H9 (cell line): ENCODE data around the gene ZSWIM1. TPM values are rescaled to one million over a fixed set of nuclear protein-coding genes. Genes with fewer than 3 reads are reported as not detected.

Experiments used
- DNase-seq: peaks from one replicate; pipeline ENCODE4 v3.0.0-alpha.2; 2017
- H2AFZ ChIP-seq: one replicate; pipeline ENCODE4 v1.6.1; 2013; ENCODE audit warnings: mild to moderate bottlenecking, low read length, control low read depth, moderate library complexity
- H2AK5ac ChIP-seq: 2 replicates; pipeline ENCODE4 v1.6.1; 2013; ENCODE audit warnings: low read length, control low read depth, mixed read lengths; ENCODE audit not compliant: insufficient read length
- H2BK120ac ChIP-seq: one replicate; pipeline ENCODE4 v1.6.1; 2013; ENCODE audit warnings: low read depth, mild to moderate bottlenecking, low read length, control low read depth, inconsistent platforms; ENCODE audit not compliant: poor library complexity, severe bottlenecking
- H2BK12ac ChIP-seq: 2 replicates; pipeline ENCODE4 v1.6.1; 2013; ENCODE audit warnings: low read length, control low read depth, mixed read lengths, low read depth; ENCODE audit not compliant: insufficient read length
- H2BK15ac ChIP-seq: 2 replicates; pipeline ENCODE4 v1.6.1; 2013; ENCODE audit warnings: low read depth, low read length, control low read depth
- H2BK20ac ChIP-seq: one replicate; pipeline ENCODE4 v1.6.1; 2013; ENCODE audit warnings: low read depth, mild to moderate bottlenecking, low read length, control low read depth, inconsistent platforms; ENCODE audit not compliant: poor library complexity, severe bottlenecking
- H2BK5ac ChIP-seq: 2 replicates; pipeline ENCODE4 v1.6.1; 2013; ENCODE audit warnings: low read length, control low read depth, mixed read lengths; ENCODE audit not compliant: insufficient read length
- H3K14ac ChIP-seq: 2 replicates; pipeline ENCODE4 v1.6.1; 2013; ENCODE audit warnings: low read length, control low read depth; ENCODE audit not compliant: insufficient read depth
- H3K18ac ChIP-seq: 2 replicates; pipeline ENCODE4 v1.6.1; 2013; ENCODE audit warnings: low read depth, mild to moderate bottlenecking, mixed read lengths, low read length, control low read depth; ENCODE audit not compliant: insufficient read length
- H3K23ac ChIP-seq: 2 replicates; pipeline ENCODE4 v1.6.1; 2013; ENCODE audit warnings: low read length, control low read depth, mixed read lengths, low read depth; ENCODE audit not compliant: insufficient read length
- H3K23me2 ChIP-seq: 2 replicates; pipeline ENCODE4 v1.6.1; 2013; ENCODE audit warnings: low read depth, mild to moderate bottlenecking, mixed read lengths, low read length, control low read depth; ENCODE audit not compliant: insufficient read length, poor library complexity, severe bottlenecking
- H3K27ac ChIP-seq: 2 replicates; pipeline ENCODE4 v1.5.1; 2013; ENCODE audit warnings: low read length, control low read depth, mixed read lengths, low read depth; ENCODE audit not compliant: insufficient read length
- H3K27me3 ChIP-seq: 2 replicates; pipeline ENCODE4 v1.6.1; 2013; ENCODE audit warnings: low read length, control low read depth, inconsistent platforms; ENCODE audit not compliant: insufficient read depth
- H3K4ac ChIP-seq: 2 replicates; pipeline ENCODE4 v1.6.1; 2013; ENCODE audit warnings: low read depth, mild to moderate bottlenecking, control low read depth, inconsistent platforms, low read length, moderate library complexity
- H3K4me1 ChIP-seq: 2 replicates; pipeline ENCODE4 v1.6.1; 2013; ENCODE audit warnings: low read length, control low read depth, inconsistent platforms; ENCODE audit not compliant: insufficient read depth
- H3K4me2 ChIP-seq: 2 replicates; pipeline ENCODE4 v1.6.1; 2013; ENCODE audit warnings: low read length, control low read depth, mixed read lengths; ENCODE audit not compliant: insufficient read length, insufficient read depth
- H3K56ac ChIP-seq: 2 replicates; pipeline ENCODE4 v1.6.1; 2013; ENCODE audit warnings: low read depth, mild to moderate bottlenecking, mixed read lengths, low read length, control low read depth; ENCODE audit not compliant: insufficient read length
- H3K79me1 ChIP-seq: 2 replicates; pipeline ENCODE4 v1.6.1; 2013; ENCODE audit warnings: low read depth, mild to moderate bottlenecking, moderate library complexity, low read length, control low read depth, inconsistent platforms; ENCODE audit not compliant: insufficient read depth, poor library complexity, severe bottlenecking
- H3K79me2 ChIP-seq: 2 replicates; pipeline ENCODE4 v1.6.1; 2013; ENCODE audit warnings: low read length, control low read depth, inconsistent platforms; ENCODE audit not compliant: insufficient read depth
- H3K9ac ChIP-seq: 2 replicates; pipeline ENCODE4 v1.6.1; 2013; ENCODE audit warnings: low read length, control low read depth, mixed read lengths; ENCODE audit not compliant: insufficient read length; ENCODE audit errors: extremely low read depth
- H3K9me3 ChIP-seq: one replicate; pipeline ENCODE4 v1.6.1; 2013; ENCODE audit warnings: low read depth, low read length, inconsistent platforms; ENCODE audit not compliant: control insufficient read depth
- H3T11ph ChIP-seq: one replicate; pipeline ENCODE4 v1.6.1; 2013; ENCODE audit warnings: mild to moderate bottlenecking, low read length, control low read depth, inconsistent platforms
- H4K20me1 ChIP-seq: one replicate; pipeline ENCODE4 v1.6.1; 2013; ENCODE audit not compliant: control insufficient read depth, insufficient read length, insufficient read depth
- H4K5ac ChIP-seq: 2 replicates; pipeline ENCODE4 v1.6.1; 2013; ENCODE audit warnings: low read depth, mild to moderate bottlenecking, mixed read lengths, low read length, control low read depth; ENCODE audit not compliant: insufficient read length
- H4K8ac ChIP-seq: replicated peaks from 2 replicates; pipeline ENCODE4 v1.6.1; 2013; ENCODE audit warnings: low read length, control low read depth, mixed read lengths, low read depth; ENCODE audit not compliant: insufficient read length
- H4K91ac ChIP-seq: 2 replicates; pipeline ENCODE4 v1.6.1; 2013; ENCODE audit warnings: low read depth, mild to moderate bottlenecking, moderate library complexity, mixed read lengths, low read length, control low read depth; ENCODE audit not compliant: insufficient read length
- H3K27ac Mint-ChIP-seq, 3 experiments: 2 replicates in 2 of 3; 3 replicates in 1 of 3; pipeline ENCODE4 v1.8.0; 2020 to 2021; ENCODE audit warnings: mixed read lengths in 3 of 3, mild to moderate bottlenecking in 1 of 3, moderate library complexity in 1 of 3
- H3K27me3 Mint-ChIP-seq: 2 replicates; pipeline ENCODE4 v1.8.0; 2021; ENCODE audit warnings: low read depth, mild to moderate bottlenecking, moderate library complexity, mixed read lengths
- H3K36me3 Mint-ChIP-seq, 3 experiments: 2 replicates in 2 of 3; 3 replicates in 1 of 3; pipeline ENCODE4 v1.8.0; 2020 to 2021; ENCODE audit warnings: low read depth in 3 of 3, mixed read lengths in 3 of 3; ENCODE audit not compliant: insufficient read depth in 1 of 3
- H3K4me1 Mint-ChIP-seq, 2 experiments: 2 replicates each; pipeline ENCODE4 v1.8.0; 2020; ENCODE audit warnings: mixed read lengths in 2 of 2
- H3K4me3 Mint-ChIP-seq, 2 experiments: 2 replicates in 1 of 2; 3 replicates in 1 of 2; pipeline ENCODE4 v1.8.0; 2020 to 2021; ENCODE audit warnings: mild to moderate bottlenecking in 2 of 2, mixed read lengths in 2 of 2, moderate library complexity in 1 of 2
- H3K9me3 Mint-ChIP-seq, 2 experiments: 2 replicates in 1 of 2; 3 replicates in 1 of 2; pipeline ENCODE4 v1.8.0; 2020; ENCODE audit warnings: mild to moderate bottlenecking in 2 of 2, mixed read lengths in 2 of 2, moderate library complexity in 1 of 2
- CTCF ChIP-seq: fragments of 200-600 bp; sonication (generic); conservative IDR thresholded peaks from 3 replicates; pipeline ENCODE4 v1.8.0; 2021; ENCODE audit warnings: antibody characterized with exemption, mild to moderate bottlenecking
- WGBS: extraction: QIAGEN DNeasy Blood & Tissue Kit; methylation state at CpG from one replicate; pipeline ENCODE4 v1.1.7; 2013; ENCODE audit warnings: missing lambda C conversion rate, low lambda C conversion rate, mixed read lengths; ENCODE audit not compliant: insufficient read length; ENCODE audit errors: extremely low coverage; 5-methylcytosine and 5-hydroxymethylcytosine counted together
- total RNA-seq: library from RNA; stranded (reverse); gene quantifications from 2 replicates; pipeline ENCODE4 v1.2.1, GENCODE V29; 2021

ZSWIM1 gene
- total RNA-seq, 1 experiment from 2014 or later, result 13.0 TPM

GRCh38 chr20:45894797-45895196 lies 13.8 kb downstream of the ZSWIM1 start:
- Mint-ChIP-seq H3K27ac (no peak overlapping the region), H3K4me1 (peaks cover 5 to 10% of the 10 kb centered on the region in 2 experiments; a peak in 3 of 4 replicates), H3K27me3 (no peaks in the 10 kb centered on the region; the same call in 1 of the 2 replicates), H3K36me3 (peaks cover 18 to 47% (median 42%) of the 10 kb centered on the region in 3 experiments), H3K9me3 (no peaks in the 10 kb centered on the region), H3K4me3 (no peak overlapping the region)
- Histone ChIP-seq H3K23ac (no peak overlapping the region), H3K56ac (no peak overlapping the region), H2BK12ac (no peak overlapping the region), H3K14ac (no peak overlapping the region), H4K8ac (no peak overlapping the region), H2BK5ac (no peak overlapping the region), H2AFZ (no peak overlapping the region), H4K91ac (no peak overlapping the region), H2BK20ac (no peak overlapping the region), H3K4me2 (no peak overlapping the region), H3K9me3 (no peaks in the 10 kb centered on the region), H3T11ph (no peak overlapping the region), H3K27ac (no peak overlapping the region), H2BK15ac (no peak overlapping the region), H4K5ac (no peak overlapping the region), H3K23me2 (peaks cover 13% of the 10 kb centered on the region), H4K20me1 (no peaks in the 10 kb centered on the region), H2BK120ac (no peak overlapping the region), H3K4ac (no peak overlapping the region), H3K27me3 (no peaks in the 10 kb centered on the region), H2AK5ac (no peak overlapping the region), H3K79me1 (no peaks in the 10 kb centered on the region), H3K18ac (no peak overlapping the region), H3K79me2 (no peaks in the 10 kb centered on the region), H3K4me1 (no peaks in the 10 kb centered on the region), H3K9ac (no peak overlapping the region)
- WGBS, result no CpG with 5 or more reads among the region's 12 CpGs
- no peak for TF ChIP-seq CTCF
- no peak for DNase-seq
